ENCODE measurements around the gene LRRC25.

GRCh38 chr19:18442941-18443340 lies 45.5 kb upstream of the LRRC25 start:
- TF ChIP-seq CTCF (conservative IDR thresholded peaks at IDR 0.05) (no peak), EZH2 (IDR thresholded peaks at IDR 0.05; ENCODE audit: low read depth) (no peak)
